Hepatocyte (in vitro differentiated cells): ENCODE results near the gene VEPH1. TPM values are rescaled to one million over a fixed set of nuclear protein-coding genes. Genes with fewer than 3 reads are reported as not detected.
A peak's percentile ranks its signal among the peaks of the same experiment; 100 is the strongest.

Experiments
- DNase-seq: peaks from one replicate; pipeline ENCODE4 v3.0.0-alpha.2; 2016; ENCODE audit warnings: low spot score
- H2AFZ ChIP-seq: fragments of 200-600 bp; sonication (generic); 2 replicates; pipeline ENCODE4 v1.6.0; 2016; ENCODE audit warnings: antibody characterized with exemption, mild to moderate bottlenecking
- H3K27ac ChIP-seq: fragments of 200-600 bp; sonication (generic); 2 replicates; pipeline ENCODE4 v1.5.1; 2016; ENCODE audit warnings: mild to moderate bottlenecking
- H3K27me3 ChIP-seq: fragments of 200-600 bp; sonication (generic); 2 replicates; pipeline ENCODE4 v1.6.1; 2016
- H3K36me3 ChIP-seq: fragments of 200-600 bp; sonication (generic); replicated peaks from 2 replicates; pipeline ENCODE4 v1.5.1; 2016; ENCODE audit warnings: low read depth; ENCODE audit not compliant: insufficient read depth
- H3K4me1 ChIP-seq: fragments of 200-600 bp; sonication (generic); 2 replicates; pipeline ENCODE4 v1.5.1; 2016; ENCODE audit warnings: mild to moderate bottlenecking, moderate library complexity; ENCODE audit not compliant: insufficient read depth
- H3K4me2 ChIP-seq: fragments of 200-600 bp; sonication (generic); 2 replicates; pipeline ENCODE4 v1.6.0; 2016
- H3K4me3 ChIP-seq: fragments of 200-600 bp; sonication (generic); 2 replicates; pipeline ENCODE4 v1.5.1; 2016; ENCODE audit warnings: mild to moderate bottlenecking
- H3K79me2 ChIP-seq: fragments of 200-600 bp; sonication (generic); 2 replicates; pipeline ENCODE4 v1.6.0; 2017; ENCODE audit warnings: mild to moderate bottlenecking
- H3K9me2 ChIP-seq: fragments of 200-600 bp; sonication (generic); replicated peaks from 2 replicates; pipeline ENCODE4 v1.6.0; 2017; ENCODE audit warnings: mild to moderate bottlenecking; ENCODE audit not compliant: insufficient read depth
- H3K9me3 ChIP-seq: fragments of 200-600 bp; sonication (generic); 2 replicates; pipeline ENCODE4 v1.5.1; 2016; ENCODE audit warnings: low read depth, mild to moderate bottlenecking
- H4K20me1 ChIP-seq: fragments of 200-600 bp; sonication (generic); 2 replicates; pipeline ENCODE4 v1.6.0; 2016; ENCODE audit warnings: mild to moderate bottlenecking; ENCODE audit not compliant: insufficient read depth, poor library complexity, severe bottlenecking
- CTCF ChIP-seq: fragments of 200-600 bp; sonication (generic); IDR thresholded peaks from 2 replicates; pipeline ENCODE4 v1.5.1; 2016; ENCODE audit warnings: antibody characterized with exemption, mild to moderate bottlenecking; ENCODE audit not compliant: poor library complexity
- EZH2 ChIP-seq: fragments of 200-600 bp; sonication (generic); IDR thresholded peaks from 2 replicates; pipeline ENCODE4 v1.6.1; 2016; ENCODE audit warnings: antibody characterized with exemption, mild to moderate bottlenecking, borderline replicate concordance
- EZH2phosphoT487 ChIP-seq: fragments of 200-600 bp; sonication (generic); IDR thresholded peaks from one replicate; pipeline ENCODE4 v1.6.1; 2018; ENCODE audit warnings: antibody characterized with exemption, mild to moderate bottlenecking, low read depth, moderate library complexity; ENCODE audit not compliant: unreplicated experiment, severe bottlenecking
- WGBS: methylation state at CpG from one replicate; pipeline ENCODE4 v1.1.6; 2016; ENCODE audit warnings: low lambda C conversion rate; ENCODE audit errors: missing lambda C conversion rate; 5-methylcytosine and 5-hydroxymethylcytosine counted together
- polyA plus RNA-seq: library from polyadenylated mRNA; unstranded; fragments of >200 nt; fragmentation: Nextera tagmentation; extraction: Ambion mirVana; gene quantifications from 2 replicates; pipeline ENCODE4 v1.2.1, GENCODE V29; 2016
- total RNA-seq: library from RNA; depleted of rRNA; stranded (reverse); fragments of >200 nt; gene quantifications from 2 replicates; pipeline ENCODE4 v1.2.3, GENCODE V29; 2014

VEPH1 gene
- total and polyA plus RNA-seq, 2 experiments from 2014 or later, result 2.5 to 4.7 TPM

- no peaks in the 10 kb centered on the region for H3K36me3 ChIP-seq
- TF ChIP-seq CTCF, result no peak
- TF ChIP-seq EZH2, result no peak
- TF ChIP-seq EZH2phosphoT487, result no peak
- no peaks in the 10 kb centered on the region for H3K79me2 ChIP-seq
- no peaks in the 10 kb centered on the region for H3K27me3 ChIP-seq
- no peak for DNase-seq
- H4K20me1 ChIP-seq, result no peaks in the 10 kb centered on the region
- H3K27ac ChIP-seq, result no peak overlapping the region
- no peak overlapping the region for H3K4me3 ChIP-seq
- H3K9me2 ChIP-seq, result no peaks in the 10 kb centered on the region
- no peak overlapping the region for H2AFZ ChIP-seq
- no peaks in the 10 kb centered on the region for H3K9me3 ChIP-seq
- H3K4me2 ChIP-seq, result no peak overlapping the region
- 69% methylated on average over 1 of the region's 1 CpG for WGBS
- H3K4me1 ChIP-seq, result no peaks in the 10 kb centered on the region
Measured at GRCh38 chr3:157453824-157454223, 49.4 kb downstream of the VEPH1 start.

- DNase-seq, result no peak
- 82% methylated on average over 3 of the region's 3 CpGs for WGBS
- Histone ChIP-seq H3K4me2 (no peak overlapping the region), H4K20me1 (no peaks in the 10 kb centered on the region), H3K9me3 (no peaks in the 10 kb centered on the region), H3K27ac (no peak overlapping the region), H2AFZ (no peak overlapping the region), H3K4me1 (no peaks in the 10 kb centered on the region), H3K4me3 (no peak overlapping the region), H3K36me3 (no peaks in the 10 kb centered on the region), H3K9me2 (no peaks in the 10 kb centered on the region), H3K79me2 (no peaks in the 10 kb centered on the region), H3K27me3 (no peaks in the 10 kb centered on the region)
- TF ChIP-seq EZH2phosphoT487 (no peak), EZH2 (no peak), CTCF (no peak)
Measured at GRCh38 chr3:157452097-157452496, 51.1 kb downstream of the VEPH1 start.

GRCh38 chr3:157447026-157447694 is 56.1 kb downstream of the VEPH1 start:
- H2AFZ ChIP-seq, result no peak overlapping the region
- H3K9me3 ChIP-seq, result no peaks in the 10 kb centered on the region
- TF ChIP-seq EZH2, result no peak
- peak; percentile 56 for TF ChIP-seq CTCF
- no peaks in the 10 kb centered on the region for H3K27me3 ChIP-seq
- no peaks in the 10 kb centered on the region for H4K20me1 ChIP-seq
- no peaks in the 10 kb centered on the region for H3K36me3 ChIP-seq
- WGBS, result 79% methylated on average over 3 of the region's 3 CpGs
- H3K4me1 ChIP-seq, result peaks cover 5% of the 10 kb centered on the region
- no peak overlapping the region for H3K27ac ChIP-seq
- H3K4me3 ChIP-seq, result no peak overlapping the region
- H3K79me2 ChIP-seq, result no peaks in the 10 kb centered on the region
- H3K9me2 ChIP-seq, result no peaks in the 10 kb centered on the region
- DNase-seq, result peak; percentile 40
- no peak overlapping the region for H3K4me2 ChIP-seq

- H3K9me3 ChIP-seq, result no peaks in the 10 kb centered on the region
- H3K27ac ChIP-seq, result no peak overlapping the region
- no peak overlapping the region for H3K4me3 ChIP-seq
- no peaks in the 10 kb centered on the region for H3K79me2 ChIP-seq
- WGBS, result 91% methylated on average over 1 of the region's 1 CpG
- no peaks in the 10 kb centered on the region for H3K27me3 ChIP-seq
- no peaks in the 10 kb centered on the region for H3K36me3 ChIP-seq
- DNase-seq, result no peak
- TF ChIP-seq EZH2, result no peak
- TF ChIP-seq EZH2phosphoT487, result no peak
- no peak for TF ChIP-seq CTCF
- no peak overlapping the region for H3K4me2 ChIP-seq
- no peak overlapping the region for H2AFZ ChIP-seq
- no peaks in the 10 kb centered on the region for H3K9me2 ChIP-seq
- peaks cover 5% of the 10 kb centered on the region for H3K4me1 ChIP-seq
- H4K20me1 ChIP-seq, result no peaks in the 10 kb centered on the region
Measured at GRCh38 chr3:157445857-157446256, 57.4 kb downstream of the VEPH1 start.
